ENCODE results near the gene RSPO3.

- no peak for TF ChIP-seq CTCF (IDR thresholded peaks at IDR 0.05; ENCODE audit: insufficient read depth, low read depth, low read length)
- TF ChIP-seq EZH2 (IDR thresholded peaks at IDR 0.05; ENCODE audit: insufficient read depth, low read length), result no peak
Observed at GRCh38 chr6:127154509-127154908, 36.0 kb downstream of the RSPO3 start.
